Brain microvascular endothelial cell (primary cell): ENCODE measurements around the gene FBLN1.

Experiments
- DNase-seq: peaks from one replicate; pipeline ENCODE4 v3.0.0-alpha.2; 2020
- H3K27ac ChIP-seq: fragments of 250-450 bp; sonication (Bioruptor Pico); 2 replicates; pipeline ENCODE4 v1.5.1; 2020; ENCODE audit warnings: mild to moderate bottlenecking, moderate library complexity
- H3K27me3 ChIP-seq: fragments of 250-450 bp; sonication (Bioruptor Pico); replicated peaks from 2 replicates; pipeline ENCODE4 v1.5.1; 2020; ENCODE audit warnings: mild to moderate bottlenecking
- H3K36me3 ChIP-seq: fragments of 250-450 bp; sonication (Bioruptor Pico); replicated peaks from 2 replicates; pipeline ENCODE4 v1.5.1; 2020; ENCODE audit warnings: mild to moderate bottlenecking
- H3K4me3 ChIP-seq: 2 replicates; pipeline ENCODE4 v1.5.1; 2011; ENCODE audit warnings: low read depth, mild to moderate bottlenecking, control low read depth, low read length, moderate library complexity
- CTCF ChIP-seq: IDR thresholded peaks from 2 replicates; pipeline ENCODE4 v1.5.1; 2011; ENCODE audit warnings: low read depth, mild to moderate bottlenecking, moderate library complexity, low read length, control low read depth, inconsistent platforms; ENCODE audit errors: missing control alignments
- in situ Hi-C: cut with HindIII; loops from 2 replicates; pipeline ENCODE4 v1.10.0; 2017; ENCODE audit warnings: low sequenced_read_pairs, low pct_ligation_motif_present

The FBLN1 gene

GRCh38 chr22:45562102-45562501 lies 59.4 kb downstream of the FBLN1 start:
- TF ChIP-seq CTCF: no peak
- H3K36me3 ChIP-seq: no peaks in the 10 kb centered on the region
- no peaks in the 10 kb centered on the region for H3K27me3 ChIP-seq
- H3K4me3 ChIP-seq: no peak overlapping the region
- in situ Hi-C loops: no loop called here
- H3K27ac ChIP-seq: no peak overlapping the region
- DNase-seq: no peak

- in situ Hi-C loops: no loop called here
- TF ChIP-seq CTCF: no peak
- no peak for DNase-seq
- Histone ChIP-seq H3K27ac (no peak overlapping the region), H3K27me3 (no peaks in the 10 kb centered on the region), H3K36me3 (no peaks in the 10 kb centered on the region), H3K4me3 (no peak overlapping the region)
These were observed 60.1 kb downstream of the FBLN1 start for GRCh38 chr22:45562537-45563361.

GRCh38 chr22:45563362-45564040 lies 60.8 kb downstream of the FBLN1 start:
- in situ Hi-C loops: no loop called here
- Histone ChIP-seq H3K27ac (no peak overlapping the region), H3K36me3 (no peaks in the 10 kb centered on the region), H3K27me3 (no peaks in the 10 kb centered on the region), H3K4me3 (no peak overlapping the region)
- no peak for TF ChIP-seq CTCF
- DNase-seq: no peak

- Histone ChIP-seq H3K36me3 (no peaks in the 10 kb centered on the region), H3K4me3 (no peak overlapping the region), H3K27me3 (no peaks in the 10 kb centered on the region), H3K27ac (no peak overlapping the region)
- TF ChIP-seq CTCF: no peak
- in situ Hi-C loops: no loop called here
- DNase-seq: no peak
These were observed 61.8 kb downstream of the FBLN1 start for GRCh38 chr22:45564349-45565030.

GRCh38 chr22:45565171-45565570 lies 62.5 kb downstream of the FBLN1 start:
- in situ Hi-C loops: no loop called here
- no peak for DNase-seq
- no peaks in the 10 kb centered on the region for H3K36me3 ChIP-seq
- no peaks in the 10 kb centered on the region for H3K27me3 ChIP-seq
- no peak overlapping the region for H3K4me3 ChIP-seq
- no peak overlapping the region for H3K27ac ChIP-seq
- no peak for TF ChIP-seq CTCF
